ENCODE measurements around the gene CCL14.

- TF ChIP-seq CTCF (IDR thresholded peaks at IDR 0.05) (peak; percentile 50 to 80 (median 62)), POLR2AphosphoS5 (IDR thresholded peaks at IDR 0.05) (no peak)
Observed at GRCh38 chr17:35947156-35947585, 39.4 kb downstream of the CCL14 start.

Measured in upper lobe of left lung (tissue), 4 donors.